ENCODE data around the gene IER5L.

IER5L gene

DNA sequence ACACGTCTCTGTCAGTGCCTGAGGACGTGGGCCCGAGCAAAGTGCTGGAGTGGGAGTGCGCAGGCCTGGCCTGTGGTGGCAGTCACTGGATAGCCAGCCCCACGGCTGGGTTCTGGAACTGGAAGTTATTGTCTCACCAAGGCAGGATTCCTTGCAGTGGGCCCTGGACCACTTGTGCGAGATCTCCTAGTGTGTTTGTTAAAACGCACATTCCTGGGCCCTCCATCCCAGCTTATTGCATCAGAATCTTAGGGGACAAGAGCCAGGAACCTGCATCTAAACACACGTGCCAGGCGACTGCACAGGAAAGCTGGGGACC is 40.0 kb downstream of the IER5L start:
- Mint-ChIP-seq H3K9me3 (no peaks in the 10 kb centered on the region), H3K36me3 (ENCODE audit: low read depth) (peaks cover 17% of the 10 kb centered on the region), H3K4me1 (peaks cover 73% of the 10 kb centered on the region), H3K4me3 (peak overlapping the region; percentile 23), H3K27ac (peak overlapping the region; percentile 92), H3K27me3 (ENCODE audit: low read depth, poor library complexity) (no peaks in the 10 kb centered on the region)
- TF ChIP-seq, protein P1, sequence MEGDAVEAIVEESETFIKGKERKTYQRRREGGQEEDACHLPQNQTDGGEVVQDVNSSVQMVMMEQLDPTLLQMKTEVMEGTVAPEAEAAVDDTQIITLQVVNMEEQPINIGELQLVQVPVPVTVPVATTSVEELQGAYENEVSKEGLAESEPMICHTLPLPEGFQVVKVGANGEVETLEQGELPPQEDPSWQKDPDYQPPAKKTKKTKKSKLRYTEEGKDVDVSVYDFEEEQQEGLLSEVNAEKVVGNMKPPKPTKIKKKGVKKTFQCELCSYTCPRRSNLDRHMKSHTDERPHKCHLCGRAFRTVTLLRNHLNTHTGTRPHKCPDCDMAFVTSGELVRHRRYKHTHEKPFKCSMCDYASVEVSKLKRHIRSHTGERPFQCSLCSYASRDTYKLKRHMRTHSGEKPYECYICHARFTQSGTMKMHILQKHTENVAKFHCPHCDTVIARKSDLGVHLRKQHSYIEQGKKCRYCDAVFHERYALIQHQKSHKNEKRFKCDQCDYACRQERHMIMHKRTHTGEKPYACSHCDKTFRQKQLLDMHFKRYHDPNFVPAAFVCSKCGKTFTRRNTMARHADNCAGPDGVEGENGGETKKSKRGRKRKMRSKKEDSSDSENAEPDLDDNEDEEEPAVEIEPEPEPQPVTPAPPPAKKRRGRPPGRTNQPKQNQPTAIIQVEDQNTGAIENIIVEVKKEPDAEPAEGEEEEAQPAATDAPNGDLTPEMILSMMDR (IDR thresholded peaks at IDR 0.05) = no peak
- no peak for DNase-seq

DNA sequence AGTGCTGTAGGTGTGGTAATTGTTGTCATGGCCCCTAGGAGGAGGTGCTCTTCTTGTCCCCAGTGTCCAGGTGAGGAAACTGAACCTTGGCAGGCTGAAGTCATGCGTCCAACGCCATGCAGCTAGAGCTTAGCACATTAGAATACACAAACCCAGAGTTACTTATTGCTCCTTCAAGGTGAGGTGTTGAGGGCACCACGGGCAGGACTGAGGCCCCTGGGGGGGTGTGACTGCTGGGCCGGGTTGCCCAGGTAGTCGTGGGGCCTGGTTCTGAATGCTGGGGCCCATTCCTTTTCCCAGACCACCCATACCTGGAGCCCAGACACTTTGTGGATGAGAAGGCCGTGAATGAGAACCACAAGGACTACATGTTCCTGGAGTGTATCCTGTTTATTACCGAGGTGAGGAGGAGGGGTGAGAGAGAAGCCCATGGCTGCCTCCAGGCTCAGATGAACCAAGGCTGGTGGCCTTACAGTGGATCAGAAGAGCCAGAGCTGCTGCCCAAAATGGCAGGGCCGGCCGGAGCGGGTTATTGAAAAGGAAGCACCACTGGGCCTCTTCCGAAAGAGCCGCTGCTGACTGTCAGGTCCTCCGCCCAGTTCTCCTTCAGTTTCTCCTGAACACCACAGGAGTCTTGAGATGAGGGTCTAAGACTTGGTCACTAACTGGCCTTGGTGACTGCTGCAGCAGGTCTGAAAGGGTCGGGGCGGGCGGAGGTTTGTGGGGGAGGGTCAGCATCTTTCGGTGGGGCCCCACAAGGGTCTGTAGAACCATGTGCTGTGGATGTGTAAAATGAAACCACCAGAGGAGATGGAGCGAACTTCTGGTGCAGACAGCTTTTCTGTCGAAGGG is 40.5 kb downstream of the IER5L start:
- Mint-ChIP-seq H3K4me1 (peaks cover 73% of the 10 kb centered on the region), H3K4me3 (peak overlapping the region; percentile 38), H3K36me3 (ENCODE audit: low read depth) (peaks cover 17% of the 10 kb centered on the region), H3K27ac (peak overlapping the region; percentile 92), H3K27me3 (ENCODE audit: low read depth, poor library complexity) (no peaks in the 10 kb centered on the region), H3K9me3 (no peaks in the 10 kb centered on the region)
- DNase-seq = no peak
- TF ChIP-seq, protein P1 (IDR thresholded peaks at IDR 0.05) = no peak

DNA sequence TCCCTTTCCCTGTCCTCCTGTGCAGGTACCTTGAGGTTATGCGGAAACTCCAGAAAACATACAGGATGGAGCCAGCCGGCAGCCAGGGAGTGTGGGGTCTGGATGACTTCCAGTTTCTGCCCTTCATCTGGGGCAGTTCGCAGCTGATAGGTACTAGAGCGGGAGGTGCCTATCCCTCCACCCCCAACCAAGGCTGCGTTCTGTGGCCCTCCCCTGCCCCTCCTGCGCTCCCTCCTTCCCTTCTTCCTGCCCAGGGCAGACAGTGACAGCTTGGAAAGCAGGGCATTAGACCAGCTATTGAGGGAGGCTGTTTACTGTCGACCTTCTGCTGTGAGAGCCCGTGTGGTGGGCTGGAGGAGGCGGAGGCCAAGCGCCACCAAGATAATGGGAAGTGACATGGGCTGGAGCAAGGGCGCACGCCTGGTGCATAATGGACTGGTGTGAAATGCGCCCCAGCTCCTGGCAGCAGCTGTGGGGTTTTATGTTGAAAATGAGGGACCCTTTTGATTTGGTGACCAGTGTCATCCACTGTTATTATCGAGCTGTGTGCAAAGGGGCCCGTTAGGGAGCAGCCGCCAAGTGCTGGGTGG is 41.5 kb downstream of the IER5L start:
- H3K36me3 Mint-ChIP-seq (ENCODE audit: low read depth) = peaks cover 22% of the 10 kb centered on the region
- H3K4me3 Mint-ChIP-seq = no peak overlapping the region
- no peak for DNase-seq
- no peaks in the 10 kb centered on the region for H3K9me3 Mint-ChIP-seq
- H3K4me1 Mint-ChIP-seq = peaks cover 73% of the 10 kb centered on the region
- H3K27me3 Mint-ChIP-seq (ENCODE audit: low read depth, poor library complexity) = no peaks in the 10 kb centered on the region
- TF ChIP-seq, protein P1 (IDR thresholded peaks at IDR 0.05) = no peak
- H3K27ac Mint-ChIP-seq = no peak overlapping the region

DNA sequence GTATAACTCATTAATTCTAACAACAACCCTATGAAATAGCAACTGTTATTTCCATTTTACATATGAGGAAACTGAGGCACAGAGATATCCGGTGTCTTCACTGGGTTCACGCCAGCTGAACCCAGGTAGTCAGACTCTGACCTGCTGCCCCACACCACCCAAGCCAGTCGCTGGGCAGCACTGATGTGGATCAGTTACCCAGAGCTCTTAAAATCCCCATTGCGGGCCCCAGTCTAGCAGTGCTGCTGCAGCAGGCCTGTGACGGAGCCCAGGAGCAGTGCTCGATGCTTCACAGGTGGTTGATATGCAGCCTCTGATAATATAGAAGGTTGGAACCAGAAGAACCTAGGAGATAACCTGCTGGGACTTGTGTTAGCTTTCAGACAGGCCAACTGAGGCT is 42.6 kb downstream of the IER5L start:
- H3K4me1 Mint-ChIP-seq = peaks cover 65% of the 10 kb centered on the region

DNA sequence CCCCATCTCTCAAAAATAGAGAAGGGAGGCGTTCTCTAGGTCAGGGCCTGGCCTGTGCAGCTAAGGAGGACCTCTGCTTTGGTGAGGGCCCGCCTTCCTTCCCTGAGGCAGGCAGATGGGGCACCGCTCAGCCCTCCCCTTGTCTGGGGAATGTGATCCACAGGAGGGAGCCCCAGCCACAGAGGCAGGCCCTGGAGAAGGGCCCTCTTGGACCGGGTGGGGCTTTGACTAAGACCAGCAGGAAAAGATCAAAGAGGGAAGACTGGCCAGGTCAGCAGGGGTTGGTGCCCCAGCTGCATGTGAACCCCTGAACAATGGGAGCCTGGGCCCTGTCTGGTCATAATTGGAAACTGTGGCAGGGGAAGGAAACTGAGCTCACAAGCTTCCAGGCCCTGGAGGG is 45.0 kb downstream of the IER5L start:
- Mint-ChIP-seq H3K27me3 (ENCODE audit: low read depth, poor library complexity) (no peaks in the 10 kb centered on the region), H3K4me1 (peaks cover 42% of the 10 kb centered on the region), H3K27ac (peak overlapping the region; percentile 85), H3K4me3 (no peak overlapping the region), H3K9me3 (no peaks in the 10 kb centered on the region), H3K36me3 (ENCODE audit: low read depth) (peaks cover 50% of the 10 kb centered on the region)
- DNase-seq = no peak
- TF ChIP-seq, protein P1 (IDR thresholded peaks at IDR 0.05) = no peak

More for the DNA sequence above, 42.6 kb downstream of the IER5L start:
- no peak for DNase-seq
- no peaks in the 10 kb centered on the region for H3K27me3 Mint-ChIP-seq (ENCODE audit: low read depth, poor library complexity)
- H3K36me3 Mint-ChIP-seq (ENCODE audit: low read depth) = peaks cover 32% of the 10 kb centered on the region
- TF ChIP-seq, protein P1 (IDR thresholded peaks at IDR 0.05) = no peak
- H3K4me3 Mint-ChIP-seq = no peak overlapping the region
- H3K9me3 Mint-ChIP-seq = no peaks in the 10 kb centered on the region
- H3K27ac Mint-ChIP-seq = peak overlapping the region; percentile 41
